Thoracic aorta endothelial cell (primary cell): Measurements from ENCODE around the gene ATG3. TPM values are rescaled to one million over a fixed set of nuclear protein-coding genes. Genes with fewer than 3 reads are reported as not detected.

Experiments used
- total RNA-seq: library from RNA; depleted of rRNA; stranded (reverse); fragments of >200 nt; gene quantifications from 2 replicates; pipeline ENCODE4 v1.2.3, GENCODE V29; 2012

The ATG3 gene
- 88.4 and 88.7 TPM in 2 replicates for total RNA-seq

DNA sequence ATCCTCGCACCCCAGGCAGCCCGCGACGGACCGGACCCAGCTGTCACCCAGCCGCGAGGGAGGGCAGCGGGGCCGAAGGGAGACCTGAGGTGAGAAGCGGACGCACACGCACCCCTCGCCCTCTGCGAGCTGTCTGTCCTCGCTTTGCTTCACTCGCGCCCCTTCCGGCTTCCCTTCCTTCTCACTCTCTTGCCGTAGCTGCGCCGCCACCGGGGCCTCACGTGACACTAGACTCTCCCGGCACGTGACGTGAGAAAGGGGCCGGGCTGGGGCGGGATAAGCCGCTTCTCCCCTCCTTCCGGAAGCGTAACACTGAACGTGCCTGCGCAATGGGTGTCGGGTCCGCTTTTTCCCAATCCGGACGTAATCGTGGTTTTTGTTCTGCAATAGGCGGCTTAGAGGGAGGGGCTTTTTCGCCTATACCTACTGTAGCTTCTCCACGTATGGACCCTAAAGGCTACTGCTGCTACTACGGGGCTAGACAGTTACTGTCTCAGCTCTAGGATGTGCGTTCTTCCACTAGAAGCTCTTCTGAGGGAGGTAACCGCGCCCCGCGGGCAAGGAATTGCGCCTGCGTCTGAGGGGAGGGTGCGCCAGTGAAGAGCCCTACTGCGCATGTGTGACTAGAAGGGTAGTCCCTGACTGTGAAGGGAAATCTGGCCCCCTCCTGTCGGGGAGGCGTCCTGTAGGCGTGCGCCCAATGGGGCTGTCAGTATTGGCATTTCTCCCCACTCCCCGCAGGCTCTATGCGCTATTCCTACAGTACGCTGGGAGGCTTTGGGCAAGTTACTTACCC, at the start of gene ATG3, which contains the start of gene SLC35A5:
Gene ATG3 (minus strand): TSS at position 229 of the 796 bp plus-strand sequence. CDS start 434 bp downstream, outside the sequence.
Gene SLC35A5 (plus strand): TSS at position 312 of the 796 bp plus-strand sequence. CDS start 1,359 bp downstream, outside the sequence.

GRCh38 chr3:112498914-112499711, 62.6 kb downstream of the ATG3 start, which contains the start of gene BTLA:
Gene BTLA (minus strand): TSS chr3:112499472. CDS start chr3:112499358, 114 bp downstream.

Other genes starting within 250 kb of the ATG3 start
- 2.9 and 4.9 TPM in 2 replicates for gene CD200, start 228.8 kb downstream of the ATG3 start, total RNA-seq
- gene BTLA, start 62.5 kb downstream of the ATG3 start, total RNA-seq, result not detected in 2 replicates
- gene SLC35A5, start 83 bp upstream of the ATG3 start, total RNA-seq, result 42.3 and 67.6 TPM in 2 replicates
- gene CCDC80, start 79.2 kb upstream of the ATG3 start, total RNA-seq, result 8.0 and 9.2 TPM in 2 replicates